AG08395 (cell line): Measurements from ENCODE around the gene ANXA2R.
"Not testable (repeated sequence)": the region's sequence is repeated elsewhere in the genome, so short reads cannot be mapped to it uniquely, and the experiment has no call there.

Experiments
- DNase-seq: peaks from one replicate; pipeline ENCODE4 v3.0.0; 2012; ENCODE audit warnings: mixed read lengths, low spot score

Gene ANXA2R

DNA sequence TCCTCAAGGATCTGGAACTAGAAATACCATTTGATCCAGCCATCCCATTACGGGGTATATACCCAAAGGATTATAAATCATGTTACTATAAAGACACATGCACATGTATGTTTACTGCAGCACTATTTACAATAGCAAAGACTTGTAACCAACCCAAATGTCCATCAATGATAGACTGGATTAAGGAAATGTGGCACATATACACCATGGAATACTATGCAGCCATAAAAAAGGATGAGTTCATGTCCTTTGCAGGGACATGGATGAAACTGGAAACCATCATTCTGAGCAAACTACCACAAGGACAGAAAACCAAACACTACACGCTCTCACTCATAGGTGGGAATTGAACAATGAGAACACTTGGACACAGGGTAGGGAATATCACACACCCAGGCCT is 19.9 kb upstream of the ANXA2R start:
- not testable (repeated sequence) for DNase-seq

DNA sequence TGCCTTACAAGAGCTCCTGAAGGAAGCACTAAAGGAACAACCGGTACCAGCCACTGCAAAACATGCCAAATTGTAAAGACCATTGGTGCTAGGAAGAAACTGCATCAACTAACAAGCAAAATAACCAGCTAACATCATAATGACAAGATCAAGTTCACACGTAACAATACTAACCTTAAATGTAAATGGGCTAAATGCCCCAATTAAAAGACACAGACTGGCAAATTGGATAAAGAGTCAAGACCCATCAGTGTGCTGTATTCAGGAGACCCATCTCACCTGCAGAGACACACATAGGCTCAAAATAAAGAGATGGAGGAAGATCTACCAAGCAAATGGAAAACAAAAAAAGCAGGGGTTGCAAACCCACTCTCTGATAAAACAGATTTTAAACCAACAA is 15.0 kb upstream of the ANXA2R start:
- not testable (repeated sequence) for DNase-seq

DNA sequence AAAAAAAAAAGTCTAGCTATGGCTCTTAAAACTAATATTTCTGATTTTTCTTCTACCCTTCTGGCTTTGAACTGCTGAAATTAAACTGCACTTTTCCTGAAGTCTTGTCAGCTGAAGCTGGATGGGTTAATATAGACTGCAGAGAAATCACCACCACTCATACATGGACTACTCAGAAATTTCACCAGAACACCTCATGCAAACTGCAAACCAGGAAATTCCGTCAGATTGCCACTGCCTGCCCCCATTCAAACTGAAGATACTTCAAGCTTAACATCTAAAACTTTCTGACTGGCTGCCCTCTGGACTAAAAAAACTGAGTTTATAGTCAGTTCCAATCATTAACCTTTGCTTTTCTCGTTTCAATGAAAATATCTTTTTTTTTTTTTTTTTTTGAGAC is 11.6 kb upstream of the ANXA2R start:
- no peak for DNase-seq

DNA sequence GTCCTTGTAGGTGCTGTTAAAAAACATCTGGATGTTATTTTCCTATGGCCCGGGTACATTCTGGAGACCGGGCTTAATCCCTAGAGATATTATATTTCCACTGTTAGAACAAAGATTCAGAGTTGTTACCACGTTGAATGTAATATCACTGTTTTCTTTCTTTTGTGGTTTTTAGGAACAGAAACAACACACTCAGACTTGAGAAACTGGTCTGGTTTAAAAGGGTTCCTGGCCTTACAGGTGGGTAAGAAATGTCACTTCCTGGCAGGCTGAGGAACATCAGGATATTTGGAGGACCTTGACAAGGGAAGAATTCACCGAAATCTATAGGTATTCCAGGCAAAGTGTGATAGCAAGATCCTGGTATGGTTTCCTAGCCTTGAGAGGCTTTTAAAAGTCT is 10.3 kb upstream of the ANXA2R start:
- no peak for DNase-seq

DNA sequence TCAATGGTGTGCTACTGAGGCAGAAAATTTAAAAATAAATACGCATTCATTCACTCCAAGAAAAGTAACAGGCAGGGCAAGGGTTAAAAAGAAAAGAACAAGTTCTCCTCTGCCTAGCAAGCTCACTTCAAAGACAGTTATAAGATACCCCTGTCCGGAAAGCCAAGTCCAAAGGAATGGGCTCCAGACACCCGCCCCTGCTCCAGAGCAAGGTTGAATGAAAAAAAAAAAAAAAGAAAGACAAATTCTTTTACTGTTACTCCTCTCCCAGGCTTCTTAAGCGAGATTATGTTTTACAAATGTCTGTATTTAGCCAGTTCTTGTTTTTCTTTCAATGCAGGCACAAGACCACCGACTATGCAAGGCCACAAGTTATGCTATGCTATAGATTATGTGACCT is 9.1 kb upstream of the ANXA2R start:
- DNase-seq = no peak

DNA sequence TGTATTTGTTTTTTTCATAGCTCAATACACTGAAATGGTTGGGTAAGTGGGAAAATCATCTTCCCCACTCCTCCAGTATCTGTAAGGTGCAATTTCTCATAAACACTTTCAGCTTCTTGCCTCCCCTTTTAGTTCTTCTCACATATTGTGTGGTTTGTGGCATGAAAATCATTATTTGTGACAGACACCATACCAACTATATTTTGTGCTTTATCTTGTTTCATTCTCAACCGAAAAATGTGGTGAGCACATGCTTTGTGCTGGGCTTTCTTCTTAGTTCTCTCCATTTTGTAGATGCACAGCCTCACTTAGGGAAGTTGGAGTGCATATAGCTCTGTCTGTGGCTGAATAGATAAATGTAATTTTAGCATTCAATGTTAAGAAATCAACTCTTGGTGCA is 6.4 kb upstream of the ANXA2R start:
- DNase-seq = no peak

DNA sequence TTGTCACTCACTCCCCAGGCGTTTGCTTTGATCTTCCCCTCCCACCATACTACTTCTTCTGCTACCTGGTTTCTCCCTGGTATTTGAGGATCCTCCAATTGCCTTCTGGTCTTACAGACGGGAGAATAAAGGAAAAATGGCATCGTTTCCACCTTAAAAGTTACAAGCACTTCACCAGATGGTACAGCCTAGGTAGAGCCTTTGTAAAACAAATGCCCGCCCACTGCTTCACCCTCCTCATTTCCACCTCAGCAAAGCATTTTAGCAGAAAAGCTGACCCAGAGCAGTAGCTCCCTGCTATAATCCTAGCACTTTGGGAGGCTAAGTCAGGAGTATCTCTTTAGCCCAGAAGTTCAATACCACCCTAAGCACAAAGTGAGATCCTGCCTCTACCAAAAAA is 5.1 kb upstream of the ANXA2R start:
- DNase-seq = no peak

DNA sequence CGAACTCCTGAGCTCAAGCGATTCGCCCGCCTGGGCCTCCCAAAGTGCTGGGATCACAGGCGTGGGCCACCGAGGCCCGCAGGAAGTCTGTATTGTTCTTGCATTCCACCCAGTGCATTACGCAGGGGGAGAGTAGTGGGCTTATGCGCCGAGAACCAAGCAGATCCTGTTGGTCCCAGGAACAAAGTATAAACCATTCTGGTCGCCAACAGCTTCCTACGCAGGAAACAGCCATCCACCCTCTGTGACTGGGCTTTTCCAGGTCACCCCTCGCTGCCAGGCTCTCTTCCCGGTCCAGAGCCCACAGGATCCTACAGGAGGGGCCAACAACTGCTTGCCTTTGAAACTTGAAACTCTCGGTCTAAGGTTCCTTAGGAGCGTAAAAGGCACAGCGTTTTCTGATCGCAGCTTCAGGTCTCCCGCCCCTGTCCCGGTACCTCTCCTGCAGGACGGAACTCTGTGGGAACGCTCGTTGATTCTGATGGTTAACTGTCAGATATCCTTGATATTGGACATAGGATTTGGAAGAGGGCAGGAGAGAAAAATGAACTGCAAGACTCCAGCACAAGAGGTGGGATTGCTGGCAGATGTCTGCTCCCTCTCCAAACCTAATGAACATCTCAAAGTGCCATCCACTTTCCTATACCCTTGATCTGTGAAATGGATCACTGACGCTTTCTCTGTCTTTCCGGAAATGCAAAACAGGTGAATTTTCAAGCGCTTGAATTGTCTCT is 4.2 kb upstream of the ANXA2R start:
- peak; percentile 24 for DNase-seq

DNA sequence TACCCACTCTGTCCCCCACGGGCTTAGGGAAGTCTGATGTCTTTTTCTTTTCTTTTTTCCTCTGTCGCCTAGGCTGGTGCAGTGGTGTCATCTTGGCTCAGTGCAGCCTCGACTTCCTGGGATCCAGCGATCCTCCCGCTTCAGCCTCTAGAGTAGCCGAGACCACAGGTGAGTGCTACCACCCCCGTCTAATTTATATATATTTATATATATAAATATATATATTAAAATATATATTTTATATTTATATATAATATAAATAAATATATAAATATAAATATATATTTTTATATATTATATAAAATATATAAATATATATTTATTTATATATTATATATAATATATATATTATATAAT is 3.3 kb upstream of the ANXA2R start:
- DNase-seq = no peak

DNA sequence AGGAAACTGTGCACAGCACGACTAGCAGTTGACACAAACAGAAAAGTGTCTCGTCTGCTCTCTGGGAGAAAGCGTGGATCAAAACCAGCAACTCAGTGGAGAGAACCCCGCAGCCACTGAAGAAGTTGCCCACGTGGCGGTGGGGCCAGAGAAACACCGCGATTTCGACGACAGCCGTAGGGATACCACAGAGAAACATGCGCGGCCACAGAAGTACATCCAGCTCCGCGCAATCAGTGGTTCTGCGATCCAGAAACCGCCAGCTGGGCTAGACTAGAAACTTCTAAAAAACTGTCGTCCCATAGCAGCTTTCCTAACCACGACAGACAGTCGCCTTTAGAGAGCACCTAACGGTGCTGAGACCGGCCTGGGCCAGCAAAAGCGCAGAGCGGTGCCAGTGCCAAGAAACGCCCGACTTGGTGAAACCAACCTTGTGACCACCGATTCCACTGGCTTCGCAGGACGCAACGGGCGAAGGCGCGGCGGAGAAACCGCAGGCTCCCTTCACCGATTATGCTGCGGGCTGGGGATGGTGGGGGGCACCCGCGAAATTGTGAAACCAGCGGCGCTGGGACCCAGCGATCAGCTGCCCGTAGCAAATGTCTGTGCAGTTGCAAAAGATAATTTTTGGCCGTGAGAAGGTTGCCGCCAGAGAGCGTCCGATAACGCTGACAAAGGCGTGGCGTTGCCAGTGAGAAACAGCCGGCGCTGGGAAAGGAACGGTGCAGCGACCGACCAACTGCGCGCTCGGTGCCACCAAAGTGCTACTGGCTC is 2.7 kb upstream of the ANXA2R start:
- DNase-seq = peak; percentile 17

DNA sequence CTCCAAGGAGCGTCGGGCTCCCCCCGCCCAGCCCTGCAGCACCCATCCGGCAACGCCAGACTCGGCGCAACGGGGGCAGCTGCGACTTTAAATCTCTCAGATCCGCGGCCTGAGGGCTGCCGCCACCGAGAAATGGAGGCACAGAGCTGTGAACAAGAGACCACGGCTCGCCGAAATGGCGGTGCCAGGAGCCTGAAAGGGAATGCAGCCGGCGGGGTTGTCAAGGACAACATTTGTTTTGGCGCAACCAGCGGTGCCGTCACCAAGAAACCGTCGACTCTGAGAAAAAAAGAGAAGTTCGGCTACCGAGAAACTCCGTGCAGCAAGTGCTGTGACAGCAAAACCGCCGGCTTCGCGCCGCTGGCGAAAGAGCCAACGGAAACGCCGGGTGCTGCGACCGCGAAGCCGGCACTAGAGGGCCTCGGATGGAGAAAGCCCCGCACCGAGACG is 2.1 kb upstream of the ANXA2R start:
- DNase-seq = peak; percentile 24

DNA sequence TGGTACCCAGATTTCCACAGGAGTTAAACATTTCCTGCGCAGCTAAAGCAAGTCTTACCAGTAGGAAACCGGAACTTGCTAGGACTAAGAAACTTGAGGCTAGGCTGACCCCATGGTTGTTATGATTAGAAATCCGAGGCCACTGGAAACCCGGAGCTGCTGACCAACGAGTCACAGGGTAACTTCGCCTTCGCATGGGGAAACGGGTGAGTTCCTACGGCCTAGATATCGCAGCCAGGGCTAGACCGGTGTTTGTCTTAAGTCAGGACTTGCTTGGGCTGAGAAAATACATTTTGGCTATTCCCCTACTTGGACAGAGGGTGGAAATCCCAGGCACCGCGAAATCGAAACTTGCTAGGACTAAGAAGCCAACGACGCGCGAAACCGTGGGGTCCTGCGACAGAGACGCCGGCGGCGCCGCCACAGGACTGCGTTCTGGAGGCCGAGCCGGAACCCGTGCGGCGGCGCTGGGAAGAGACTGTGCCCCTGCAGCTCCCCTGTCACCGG is 1.6 kb upstream of the ANXA2R start:
- DNase-seq = peak; percentile 8

DNA sequence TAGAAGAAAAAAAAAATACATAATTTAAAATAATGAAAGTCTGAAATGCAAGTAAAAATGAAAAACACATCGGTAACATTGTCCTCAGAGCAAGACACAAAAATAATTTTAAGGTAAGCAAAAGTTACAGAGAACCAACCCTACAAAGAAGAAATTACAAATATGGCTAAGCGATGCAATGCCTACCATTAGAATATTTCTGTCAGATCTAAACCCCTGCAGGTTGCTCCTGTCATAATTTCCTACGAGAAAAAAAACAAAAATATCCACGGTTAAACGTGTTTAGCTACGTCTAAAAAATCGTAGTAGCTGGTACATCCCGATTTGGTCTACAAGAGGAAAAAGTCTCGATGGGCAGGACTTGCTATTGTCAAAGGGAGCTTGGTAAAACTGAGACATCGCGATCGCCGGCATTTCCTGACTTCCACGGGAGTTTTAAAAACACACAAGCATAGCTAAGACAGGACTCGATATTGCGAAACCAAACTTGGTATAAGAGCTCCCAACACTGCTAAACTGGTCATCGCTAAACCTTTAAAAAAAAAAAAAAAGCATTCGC is 1.1 kb upstream of the ANXA2R start:
- DNase-seq = peak; percentile 19

DNA sequence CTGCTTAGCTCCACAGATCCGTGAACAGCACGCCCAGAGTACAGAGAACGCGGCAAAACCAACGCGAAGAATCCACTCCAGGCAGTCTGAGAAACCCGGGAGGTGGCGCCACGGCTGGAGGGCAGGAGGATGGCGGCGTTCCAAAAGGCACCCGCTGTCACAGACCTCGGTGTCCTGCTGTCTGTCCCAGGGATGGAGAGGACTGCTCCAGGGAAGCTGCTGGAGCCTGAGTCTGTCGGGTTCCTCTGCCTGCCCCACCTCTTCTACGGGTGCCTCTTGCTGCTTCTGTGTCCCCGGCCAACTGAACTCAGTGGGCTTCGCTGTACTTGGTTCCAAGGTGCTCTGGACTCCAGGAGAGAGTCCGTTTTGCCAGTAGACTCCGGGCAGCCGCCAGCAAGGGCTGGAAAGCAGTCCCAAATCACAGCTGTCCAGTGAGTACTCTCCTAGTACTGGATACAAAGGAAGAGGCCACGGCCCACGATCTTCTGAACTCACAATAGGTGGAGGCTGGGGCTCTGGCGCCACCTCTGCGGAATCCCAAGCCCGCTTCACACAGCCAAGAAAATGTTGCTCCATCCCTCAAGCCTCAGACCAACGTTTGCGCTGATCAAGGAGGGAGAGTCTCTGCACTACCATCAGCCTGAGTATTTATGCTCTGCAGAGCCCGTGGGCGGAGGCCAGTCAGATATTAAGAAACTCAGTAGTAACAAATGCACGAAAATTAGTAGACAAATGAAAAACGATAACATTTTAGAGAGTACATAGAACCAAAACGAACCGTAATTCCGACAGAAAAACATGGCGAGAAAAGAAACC is 440 bp downstream of the ANXA2R start:
- peak; percentile 24 for DNase-seq

DNA sequence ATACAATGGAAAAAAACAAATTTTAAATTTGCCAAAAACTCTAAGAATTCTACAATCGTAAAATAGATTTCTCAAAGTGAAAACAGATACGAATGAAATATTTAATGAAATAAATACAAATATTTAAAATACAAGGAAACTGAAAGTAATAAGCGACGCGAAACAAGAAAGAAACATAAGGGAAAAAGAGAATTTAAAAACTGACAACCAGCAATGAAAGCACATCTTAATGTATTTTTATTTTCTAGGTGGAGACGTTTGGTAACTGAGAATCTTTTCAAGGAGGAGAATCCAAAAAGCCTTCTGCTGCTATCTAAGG is 1.0 kb downstream of the ANXA2R start:
- DNase-seq = no peak

DNA sequence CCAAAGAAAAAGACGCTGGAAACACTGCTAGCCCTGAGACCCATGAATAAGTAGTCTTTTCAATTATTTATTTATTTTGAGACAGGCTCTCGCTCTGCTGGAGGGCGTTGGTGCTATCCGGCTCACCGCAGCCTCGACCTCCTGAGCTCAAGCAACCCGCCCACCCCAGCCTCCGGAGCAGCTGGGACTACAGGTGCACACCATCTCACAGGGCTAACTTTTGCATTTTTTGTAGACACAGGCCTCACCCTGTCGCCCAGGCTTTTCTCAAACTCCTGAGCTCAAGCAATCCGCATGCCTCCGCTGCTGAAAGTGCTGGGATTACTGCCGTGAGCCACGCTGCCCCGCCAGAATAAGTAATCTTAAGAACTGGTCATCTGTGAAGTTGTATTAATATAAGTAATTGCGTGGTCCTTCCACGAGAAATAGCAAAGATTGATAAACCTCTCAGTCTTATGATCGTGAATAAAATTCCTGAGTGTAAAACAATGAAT is 1.6 kb downstream of the ANXA2R start:
- no peak for DNase-seq

DNA sequence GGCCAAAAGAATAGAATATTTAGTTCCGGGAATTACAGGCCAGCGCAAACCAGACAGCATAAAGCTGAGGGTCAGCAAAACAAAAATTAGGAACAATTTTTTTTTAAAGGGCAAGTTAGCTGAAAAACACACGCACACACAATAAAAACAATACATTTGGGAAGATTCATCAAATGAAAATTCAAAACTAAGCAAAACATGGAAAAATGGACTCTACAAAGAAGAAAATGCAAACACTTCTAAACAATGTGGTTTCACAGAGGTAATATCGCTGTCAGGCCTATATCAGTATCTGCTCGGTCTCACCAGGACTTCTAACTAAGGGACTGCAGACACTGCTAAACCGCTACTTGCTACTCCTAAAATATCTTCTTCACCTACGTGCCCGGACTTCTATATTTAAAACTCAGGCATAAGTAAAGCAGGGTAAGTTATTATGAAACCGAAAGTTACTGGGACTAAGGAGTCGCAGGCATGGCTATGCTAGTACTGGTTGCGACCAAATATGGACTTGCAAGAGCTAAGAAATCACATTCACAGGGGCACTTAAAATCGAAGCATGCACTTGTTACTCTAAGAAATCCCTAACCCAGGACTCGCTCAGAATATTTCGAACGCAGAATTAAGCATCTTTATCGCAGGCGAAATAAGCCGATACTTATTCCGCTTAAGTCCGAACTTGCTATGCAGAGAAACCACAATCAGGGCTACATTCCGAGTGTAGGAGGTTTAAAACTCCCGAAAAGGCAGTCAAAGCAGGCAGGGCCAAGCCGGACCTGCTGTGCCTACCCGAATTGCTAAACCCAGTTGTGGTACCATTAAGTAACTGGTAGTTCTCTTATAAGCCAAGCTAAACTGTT is 2.3 kb downstream of the ANXA2R start:
- peak; percentile 12 for DNase-seq

DNA sequence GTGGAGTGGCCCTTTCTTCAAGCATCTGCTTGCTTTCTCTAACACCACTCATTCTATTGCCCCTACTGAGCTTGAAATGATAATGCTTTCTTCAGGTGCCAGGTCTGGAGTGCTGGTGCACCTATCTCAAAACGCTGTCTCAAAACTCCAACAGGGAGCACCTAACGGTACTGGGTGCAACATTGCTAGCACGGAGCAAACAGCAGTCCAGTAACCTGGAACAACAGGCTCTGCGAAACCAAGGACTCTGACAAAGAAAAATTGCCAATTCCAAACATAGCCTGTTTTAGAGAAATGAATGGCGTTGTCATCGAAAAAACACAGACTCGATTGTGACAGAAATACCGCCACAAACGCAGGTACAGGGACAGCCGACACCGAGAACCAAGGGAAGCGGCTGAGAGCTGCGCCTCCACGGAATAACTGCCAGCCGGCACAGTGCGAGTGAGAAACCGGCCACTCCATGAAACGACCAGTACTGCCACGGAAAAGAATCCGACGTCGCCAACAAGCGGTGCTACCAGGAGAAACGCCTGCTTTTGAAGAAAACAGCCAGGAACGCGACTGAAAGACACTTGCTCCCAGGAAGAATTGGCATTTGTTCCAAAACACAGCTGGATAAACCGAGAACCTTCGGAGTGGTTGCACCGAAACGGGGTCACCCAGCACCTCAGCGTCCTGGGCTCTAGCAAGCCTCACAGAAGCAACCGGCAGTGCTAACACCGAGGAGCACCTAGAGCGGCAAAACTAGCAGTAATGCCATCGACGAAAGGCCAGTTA is 3.1 kb downstream of the ANXA2R start:
- no peak for DNase-seq

DNA sequence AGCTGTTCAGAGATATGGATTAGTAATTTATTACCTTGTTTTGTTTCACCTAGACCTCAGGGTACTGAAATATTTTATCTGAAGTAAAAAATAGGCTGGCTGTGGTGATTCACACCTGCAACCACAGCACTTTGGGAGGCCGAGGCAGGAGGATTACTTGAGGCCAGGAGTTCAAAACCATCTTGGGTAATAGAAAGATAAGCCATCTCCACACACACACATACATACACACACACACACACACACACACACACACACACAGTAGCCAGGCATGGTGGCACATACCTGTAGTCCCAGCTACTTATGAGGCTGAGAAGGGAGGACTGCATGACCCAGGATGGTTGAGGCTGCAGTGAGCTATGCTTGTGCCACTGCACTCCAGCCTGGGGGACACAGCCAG is 3.7 kb downstream of the ANXA2R start:
- no peak for DNase-seq

DNA sequence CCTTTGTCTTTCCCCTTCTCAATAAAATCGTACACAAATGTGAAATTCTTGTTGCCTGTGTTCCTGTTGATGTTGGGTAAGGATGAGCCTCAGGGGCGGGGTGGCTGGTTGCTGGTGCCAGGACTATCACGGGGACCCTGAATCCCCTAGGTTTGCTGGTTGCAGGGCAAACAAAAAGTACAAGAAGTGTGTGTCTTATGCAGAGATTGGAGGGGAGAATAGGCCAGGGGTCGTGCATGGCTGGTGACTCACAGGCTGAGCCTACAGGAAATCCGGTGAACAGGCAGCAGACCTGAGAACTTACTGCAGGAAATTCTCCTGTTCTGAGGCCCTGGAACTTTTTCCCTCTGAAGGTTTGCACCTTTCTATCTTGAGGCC is 5.5 kb downstream of the ANXA2R start:
- DNase-seq = no peak
